HEK293 (cell line): ENCODE measurements around the gene LETM1.

Experiments
- CTCF ChIP-seq: fragments of 450-650 bp; formaldehyde crosslinking; IDR thresholded peaks from 2 replicates; pipeline ENCODE4 v1.5.1; 2016; ENCODE audit warnings: missing biosample characterization, missing genetic modification characterization
- ZIC2 ChIP-seq: fragments of 450-650 bp; formaldehyde crosslinking; IDR thresholded peaks from 2 replicates; pipeline ENCODE4 v1.5.1; 2016; ENCODE audit warnings: missing biosample characterization, missing genetic modification characterization
- ZNF138 ChIP-seq: fragments of 450-650 bp; formaldehyde crosslinking; IDR thresholded peaks from 2 replicates; pipeline ENCODE4 v1.5.1; 2016; ENCODE audit warnings: missing biosample characterization, missing genetic modification characterization, borderline replicate concordance
- ZNF140 ChIP-seq: fragments of 450-650 bp; formaldehyde crosslinking; IDR thresholded peaks from 2 replicates; pipeline ENCODE4 v1.5.1; 2016; ENCODE audit warnings: missing biosample characterization, missing genetic modification characterization

GRCh38 chr4:1902243-1902642 is 46.3 kb upstream of the LETM1 start:
- TF ChIP-seq CTCF (tag by site-specific recombination) (no peak), ZNF140 (tag by site-specific recombination) (no peak), ZIC2 (tag by site-specific recombination) (no peak), ZNF138 (tag by site-specific recombination) (no peak)
